Activated CD4-positive, alpha-beta T cell treated with anti-CD3 and anti-CD28 coated beads, Interleukin-2, amount 50 U/mL, for 48 hours (primary cell): ENCODE measurements around the gene GAREM1.
A peak's percentile ranks its signal among the peaks of the same experiment; 100 is the strongest.
"Not testable (repeated sequence)": the region's sequence is repeated elsewhere in the genome, so short reads cannot be mapped to it uniquely, and the experiment has no call there.

Experiments
- DNase-seq, 2 experiments: peaks; one replicate each; pipeline ENCODE4 v3.0.0-alpha.2; 2020

GAREM1 gene

GRCh38 chr18:32470714-32471633 is at the start of gene GAREM1:
TSS of gene GAREM1 (minus strand) at chr18:32470882. CDS start at chr18:32470428, 454 bp downstream.
- peak; percentile 67 to 77 for DNase-seq

DNA sequence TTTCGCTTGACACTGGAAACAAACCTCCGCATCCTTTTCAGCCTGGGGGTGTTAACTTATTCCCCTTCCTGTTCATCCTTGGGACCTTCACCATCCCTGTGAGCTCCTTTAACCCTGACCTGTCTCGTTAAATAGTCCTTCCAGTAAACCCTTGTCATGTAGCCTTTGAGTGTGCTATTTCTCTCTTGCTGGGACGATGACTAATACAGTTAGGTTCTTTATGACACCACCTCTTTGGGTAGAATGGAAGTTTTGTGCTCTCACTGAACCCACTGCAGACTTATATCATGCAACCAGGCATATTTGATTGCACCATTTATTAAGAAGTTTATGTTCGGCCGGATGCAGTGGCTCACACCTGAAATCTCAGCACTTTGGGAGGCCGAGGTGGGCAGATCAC is 40.5 kb upstream of the GAREM1 start:
- no peak for DNase-seq

DNA sequence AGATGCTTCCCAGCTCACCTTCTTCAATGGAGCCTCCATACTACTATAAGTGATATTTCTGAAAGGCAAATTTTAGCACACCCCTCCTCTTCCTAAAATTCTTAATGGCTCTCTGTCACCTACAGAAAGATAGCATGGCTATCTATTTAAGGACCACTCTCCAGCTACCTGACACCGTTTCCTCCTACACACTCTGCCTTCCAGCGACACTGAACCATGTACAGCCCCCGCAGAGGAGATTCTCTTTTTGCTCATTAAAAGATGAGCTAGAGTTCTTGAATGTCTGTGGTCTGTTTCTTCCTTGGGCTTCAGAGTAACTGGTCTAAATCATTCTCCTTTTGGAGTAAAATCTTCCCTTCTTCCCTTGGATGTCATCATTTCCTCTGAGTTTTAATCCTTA is 38.4 kb upstream of the GAREM1 start:
- no peak for DNase-seq

GRCh38 chr18:32507093-32507492 is 36.4 kb upstream of the GAREM1 start:
- no peak for DNase-seq

DNA sequence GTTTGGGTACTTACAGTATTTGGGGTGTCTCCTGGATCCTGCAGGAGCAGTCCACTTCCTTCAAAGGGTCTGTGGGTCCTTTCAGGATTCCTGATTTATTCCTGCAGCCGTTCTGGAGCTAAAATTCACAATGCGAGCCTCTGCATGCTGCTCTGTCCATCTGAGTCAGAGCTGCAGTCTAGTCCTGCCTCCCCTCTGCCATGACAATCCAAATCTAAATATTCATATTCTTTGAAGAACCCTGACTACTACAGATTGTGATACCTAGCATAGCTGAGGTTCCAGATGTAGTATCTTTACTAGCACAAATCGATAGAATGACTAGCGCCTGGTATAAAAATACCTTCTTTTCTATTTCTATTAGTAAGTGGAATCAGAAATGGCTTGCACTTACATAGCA is 31.3 kb upstream of the GAREM1 start:
- no peak for DNase-seq

DNA sequence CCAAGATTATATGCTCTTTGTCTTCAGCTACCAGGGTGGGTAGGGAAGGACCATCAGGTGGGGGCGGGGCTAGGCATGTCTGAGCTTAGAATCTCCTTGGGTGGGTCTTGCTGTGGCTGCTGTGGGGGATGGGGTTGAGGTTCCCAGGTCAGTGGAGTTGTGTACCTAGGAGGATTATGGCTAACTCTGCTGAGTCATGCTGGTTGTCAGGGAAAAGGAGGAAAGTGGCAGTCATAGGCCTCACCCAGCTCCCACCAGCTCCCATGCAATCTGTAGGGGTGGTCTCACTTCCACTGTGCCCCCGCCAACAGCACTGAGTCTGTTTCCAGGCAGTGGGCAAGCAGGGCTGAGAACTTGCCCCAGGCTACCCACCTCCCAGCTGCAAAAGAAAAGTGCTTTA is 30.6 kb upstream of the GAREM1 start:
- DNase-seq: not testable (repeated sequence)

DNA sequence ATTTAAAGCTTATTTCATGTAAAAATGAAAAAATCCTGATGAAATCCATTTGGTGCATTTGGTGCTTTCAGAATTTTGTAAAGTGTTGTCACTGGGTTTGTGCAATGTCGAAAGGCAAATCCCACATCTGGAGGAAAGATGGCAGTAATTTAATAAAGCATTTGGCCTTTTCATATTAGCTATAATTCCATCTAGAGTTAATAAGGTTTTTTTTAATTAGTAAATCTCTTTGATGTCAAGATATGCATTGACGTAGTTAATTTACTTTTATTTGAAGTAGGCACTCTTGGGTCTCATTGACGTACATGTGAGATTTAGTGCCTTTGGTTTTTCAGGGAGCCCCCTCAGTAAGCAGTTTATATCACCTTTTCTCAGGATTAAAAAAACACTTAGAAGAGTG is 12.3 kb upstream of the GAREM1 start:
- no peak for DNase-seq

GRCh38 chr18:32482117-32482516 is 11.4 kb upstream of the GAREM1 start:
- no peak for DNase-seq

DNA sequence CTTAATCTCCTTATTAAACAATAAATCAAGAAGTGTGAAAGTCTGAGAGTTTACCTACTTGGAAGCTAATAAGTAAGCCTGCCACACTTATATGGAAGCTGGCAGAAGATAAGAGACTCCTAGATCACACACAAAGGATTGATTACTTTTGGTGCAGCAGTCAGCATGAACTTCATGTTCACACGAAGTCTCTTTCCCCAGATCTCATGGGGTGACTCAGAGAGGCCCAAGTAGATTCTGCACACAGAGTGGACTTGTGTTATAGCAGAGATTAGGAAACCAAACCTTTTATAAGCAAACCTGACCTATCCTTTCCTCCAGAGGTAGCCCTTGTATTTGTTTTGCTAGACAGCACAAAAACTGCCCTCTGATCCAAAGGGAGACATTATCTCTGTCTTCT is 9.9 kb upstream of the GAREM1 start:
- no peak for DNase-seq

- no peak for DNase-seq
Measured at GRCh38 chr18:32478807-32479206, 8.1 kb upstream of the GAREM1 start.

- no peak for DNase-seq
Measured at GRCh38 chr18:32478317-32478716, 7.6 kb upstream of the GAREM1 start.

DNA sequence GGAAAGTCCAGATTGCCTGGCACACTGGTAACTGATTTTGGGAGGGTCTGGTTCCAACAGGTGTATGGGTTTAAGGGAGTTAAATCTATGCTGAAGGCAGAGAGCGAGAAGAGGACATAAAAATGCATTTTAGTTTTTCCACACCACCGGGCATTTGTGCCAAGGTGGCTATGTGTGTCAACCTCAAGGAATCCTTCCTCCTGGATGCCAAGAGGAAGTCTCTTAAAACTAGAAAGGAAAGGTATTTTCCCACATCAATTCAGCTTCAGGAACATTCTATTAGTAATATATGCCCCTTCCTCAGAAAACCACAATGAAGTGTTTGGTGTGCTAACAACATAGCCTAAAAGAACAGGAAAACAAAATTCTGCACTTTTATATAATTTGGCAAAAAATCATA is 5.4 kb upstream of the GAREM1 start:
- no peak for DNase-seq

- not testable (repeated sequence) for DNase-seq
Measured at GRCh38 chr18:32475069-32475468, 4.4 kb upstream of the GAREM1 start.

DNA sequence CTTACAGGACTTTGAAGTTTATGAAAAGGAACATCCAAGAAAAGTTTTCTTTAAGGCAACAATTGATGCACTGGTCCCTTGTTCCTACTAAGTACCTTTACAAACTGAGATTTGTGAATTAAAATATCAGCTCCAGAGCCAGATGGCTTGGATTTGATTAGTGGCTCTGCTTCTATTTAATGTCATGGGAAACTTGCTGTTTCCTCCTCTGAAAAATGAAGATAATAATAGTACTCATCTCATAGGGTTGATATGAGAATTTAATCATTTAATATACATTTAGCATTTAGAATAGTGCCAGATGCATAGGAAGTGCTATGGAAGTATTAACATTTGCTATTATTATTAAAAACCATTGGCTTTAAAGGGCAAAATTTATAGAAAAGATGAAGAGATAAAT is 2.6 kb upstream of the GAREM1 start:
- no peak for DNase-seq

DNA sequence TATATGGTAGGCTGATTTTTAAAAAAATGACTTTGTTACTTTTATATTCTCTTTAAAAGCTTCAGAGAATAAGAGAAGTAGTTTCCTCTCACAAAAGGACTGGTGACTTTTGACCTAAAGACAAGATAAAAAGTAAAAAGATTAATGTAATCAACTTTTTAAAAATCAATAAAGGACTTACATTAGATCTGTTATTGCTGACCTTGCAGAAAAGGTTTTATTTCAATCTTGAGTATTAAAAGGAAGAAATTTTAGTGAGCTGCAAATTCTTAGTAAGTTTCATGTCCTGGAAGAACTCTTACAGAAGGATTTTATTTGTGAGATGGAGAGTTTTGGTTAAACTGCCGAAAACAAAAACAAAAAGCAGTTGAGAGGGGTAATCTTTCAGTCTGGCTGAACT is 2.2 kb upstream of the GAREM1 start:
- no peak for DNase-seq

DNA sequence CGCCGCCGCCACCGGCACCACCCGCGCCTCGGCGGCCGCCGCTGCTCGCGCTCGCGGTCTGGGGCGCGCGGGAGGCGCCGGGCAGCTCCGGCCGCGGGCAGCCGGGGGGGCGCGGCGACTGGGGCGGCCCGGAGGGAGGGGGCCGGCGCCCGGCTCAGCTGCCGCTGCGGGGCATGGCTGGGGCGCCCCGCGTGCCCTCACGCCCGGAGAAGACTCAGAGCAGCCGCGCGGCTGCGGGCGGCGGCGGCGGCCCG is 295 bp downstream of the GAREM1 start:
- DNase-seq: no peak

- DNase-seq: peak in 1 of 2 experiments; percentile 0
Measured at GRCh38 chr18:32469691-32470459, 807 bp downstream of the GAREM1 start.

- no peak for DNase-seq
Measured at GRCh38 chr18:32469190-32469651, 1.5 kb downstream of the GAREM1 start.

DNA sequence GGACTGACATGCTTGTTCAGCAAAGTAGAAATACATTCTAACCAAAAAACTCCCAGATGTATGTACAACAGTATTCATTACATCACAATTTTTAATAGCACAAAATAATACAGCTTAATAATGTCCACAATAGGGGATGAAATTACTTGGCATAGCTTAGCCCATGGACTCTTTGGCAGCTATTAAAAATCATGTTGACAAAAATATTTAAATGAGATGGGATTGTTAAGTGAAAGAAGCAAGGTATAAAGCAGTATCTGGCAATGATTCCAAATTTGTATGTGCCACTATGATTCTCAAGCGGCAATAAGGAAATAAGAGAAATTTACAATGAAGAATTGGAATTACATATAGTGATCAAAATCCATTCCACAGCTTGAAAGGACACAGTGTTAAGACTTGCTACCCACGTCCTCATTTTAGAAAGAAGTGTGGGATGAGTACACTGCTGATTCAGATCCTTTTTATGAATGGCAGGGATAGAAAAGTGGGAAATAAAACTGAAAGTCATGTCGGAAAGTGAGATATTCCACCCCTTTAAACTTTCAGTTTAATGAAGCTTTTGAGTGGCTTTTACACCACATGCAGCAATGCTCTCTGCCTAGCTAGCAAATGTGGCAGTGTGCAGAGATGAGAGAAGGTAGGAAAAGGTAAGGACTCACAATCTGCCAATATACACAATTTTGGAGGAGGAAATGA is 2.4 kb downstream of the GAREM1 start:
- DNase-seq: no peak

GRCh38 chr18:32461709-32462272 is 8.9 kb downstream of the GAREM1 start:
- DNase-seq: no peak

DNA sequence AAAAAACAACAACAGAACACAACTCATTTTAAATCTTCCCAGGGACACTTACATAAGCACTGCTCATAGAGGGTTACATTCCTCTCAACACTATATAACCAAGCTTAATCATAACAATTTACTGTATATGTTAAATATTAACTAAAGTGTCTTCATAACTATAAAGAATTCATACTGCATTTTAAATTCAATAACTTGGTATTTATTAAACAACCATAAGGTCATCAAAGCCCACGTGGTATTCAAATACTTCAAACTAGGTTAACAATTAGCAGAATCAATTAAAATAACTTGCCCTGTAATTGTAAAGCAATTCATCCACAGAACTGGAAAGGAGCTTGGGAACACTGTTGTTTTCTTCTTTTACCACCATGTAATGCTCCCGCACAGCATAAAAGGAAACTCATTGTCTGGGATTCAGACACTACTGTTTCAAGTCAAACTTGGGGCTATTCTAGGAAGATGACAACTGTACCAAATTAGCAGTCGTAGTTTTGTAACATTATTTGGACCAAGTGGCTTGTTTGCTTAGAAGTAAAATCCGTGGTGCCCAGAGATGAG is 10.4 kb downstream of the GAREM1 start:
- no peak for DNase-seq

DNA sequence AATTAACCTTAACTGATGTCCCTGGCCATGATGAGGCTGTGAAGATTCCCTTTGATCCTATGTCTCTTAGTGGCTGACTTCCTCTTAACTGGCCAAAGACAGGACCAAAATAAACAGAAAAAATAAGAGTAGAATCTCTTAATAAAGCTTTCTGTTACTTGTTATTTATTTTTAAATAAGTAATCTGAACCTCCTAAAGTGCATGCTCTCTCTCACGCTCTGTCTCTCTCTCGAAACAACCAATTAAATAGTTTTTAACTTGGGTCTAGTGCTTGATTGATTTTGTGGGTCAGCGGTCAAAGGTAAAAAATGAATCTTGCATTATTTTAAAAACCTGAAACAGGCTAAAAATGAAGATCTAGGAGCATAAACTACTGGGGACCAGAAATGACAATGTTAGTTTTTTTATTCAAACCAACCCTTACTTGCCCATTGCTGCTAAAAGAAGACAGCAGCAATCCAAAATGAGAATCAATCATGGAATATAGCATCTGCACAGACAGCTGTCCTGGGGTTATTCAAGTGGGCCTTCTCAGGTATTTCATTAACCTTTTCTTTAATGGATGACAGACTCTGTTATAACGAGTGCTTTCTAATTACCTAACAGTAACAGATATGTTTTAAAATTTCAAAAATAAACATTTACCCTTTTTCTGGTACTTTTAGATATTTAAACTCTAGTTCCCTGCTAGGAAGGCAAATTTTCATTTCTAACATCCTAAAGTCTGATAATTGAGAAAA is 11.2 kb downstream of the GAREM1 start:
- no peak for DNase-seq
